Coronary artery (tissue), 2 donors: ENCODE results near the gene DUS1L.

Experiments
- DNase-seq: peaks from one replicate; pipeline ENCODE4 v3.0.0-alpha.2; 2017; ENCODE audit warnings: low spot score
- H3K27ac ChIP-seq, 2 donors: fragments of 200-600 bp; sonication (generic); one replicate each; pipeline ENCODE4 v1.5.1; 2016 to 2019
- H3K4me3 ChIP-seq: fragments of 200-600 bp; sonication (generic); 2 replicates; pipeline ENCODE4 v1.5.1; 2016; ENCODE audit warnings: mild to moderate bottlenecking, moderate library complexity
- TF ChIP-seq, protein P1 (sequence below): fragments of 200-600 bp; sonication (generic); IDR thresholded peaks from one replicate; pipeline ENCODE4 v1.5.1; 2019; ENCODE audit warnings: antibody characterized with exemption

The DUS1L gene

DNA sequence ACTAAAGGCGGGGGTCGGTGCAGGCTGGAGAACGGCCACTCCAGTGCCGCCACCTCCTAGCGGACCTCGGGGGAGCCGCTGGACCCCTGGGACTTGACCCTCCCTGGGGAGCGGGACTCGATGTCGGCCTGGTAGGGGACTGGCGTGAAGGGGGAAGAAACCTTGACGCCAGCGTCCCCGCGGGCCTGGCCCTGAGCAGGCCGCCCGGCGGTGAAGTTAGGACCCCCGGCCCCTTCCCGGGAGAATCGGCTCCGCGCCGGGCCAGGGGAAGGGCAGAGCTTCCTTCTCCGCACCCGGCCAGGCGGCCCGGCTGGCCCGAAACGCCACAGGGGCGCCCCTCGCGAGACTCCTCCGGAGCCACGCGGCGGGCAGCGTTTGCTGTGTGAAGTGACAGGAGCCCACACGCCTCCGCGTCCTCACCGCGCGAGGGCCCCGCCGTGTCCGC is 389 bp downstream of the DUS1L start:
- no peak for DNase-seq
- peak overlapping the region; percentile 87 for H3K4me3 ChIP-seq
- H3K27ac ChIP-seq: peak overlapping the region; percentile 50 to 86
- TF ChIP-seq, protein P1, sequence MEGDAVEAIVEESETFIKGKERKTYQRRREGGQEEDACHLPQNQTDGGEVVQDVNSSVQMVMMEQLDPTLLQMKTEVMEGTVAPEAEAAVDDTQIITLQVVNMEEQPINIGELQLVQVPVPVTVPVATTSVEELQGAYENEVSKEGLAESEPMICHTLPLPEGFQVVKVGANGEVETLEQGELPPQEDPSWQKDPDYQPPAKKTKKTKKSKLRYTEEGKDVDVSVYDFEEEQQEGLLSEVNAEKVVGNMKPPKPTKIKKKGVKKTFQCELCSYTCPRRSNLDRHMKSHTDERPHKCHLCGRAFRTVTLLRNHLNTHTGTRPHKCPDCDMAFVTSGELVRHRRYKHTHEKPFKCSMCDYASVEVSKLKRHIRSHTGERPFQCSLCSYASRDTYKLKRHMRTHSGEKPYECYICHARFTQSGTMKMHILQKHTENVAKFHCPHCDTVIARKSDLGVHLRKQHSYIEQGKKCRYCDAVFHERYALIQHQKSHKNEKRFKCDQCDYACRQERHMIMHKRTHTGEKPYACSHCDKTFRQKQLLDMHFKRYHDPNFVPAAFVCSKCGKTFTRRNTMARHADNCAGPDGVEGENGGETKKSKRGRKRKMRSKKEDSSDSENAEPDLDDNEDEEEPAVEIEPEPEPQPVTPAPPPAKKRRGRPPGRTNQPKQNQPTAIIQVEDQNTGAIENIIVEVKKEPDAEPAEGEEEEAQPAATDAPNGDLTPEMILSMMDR: no peak

DNA sequence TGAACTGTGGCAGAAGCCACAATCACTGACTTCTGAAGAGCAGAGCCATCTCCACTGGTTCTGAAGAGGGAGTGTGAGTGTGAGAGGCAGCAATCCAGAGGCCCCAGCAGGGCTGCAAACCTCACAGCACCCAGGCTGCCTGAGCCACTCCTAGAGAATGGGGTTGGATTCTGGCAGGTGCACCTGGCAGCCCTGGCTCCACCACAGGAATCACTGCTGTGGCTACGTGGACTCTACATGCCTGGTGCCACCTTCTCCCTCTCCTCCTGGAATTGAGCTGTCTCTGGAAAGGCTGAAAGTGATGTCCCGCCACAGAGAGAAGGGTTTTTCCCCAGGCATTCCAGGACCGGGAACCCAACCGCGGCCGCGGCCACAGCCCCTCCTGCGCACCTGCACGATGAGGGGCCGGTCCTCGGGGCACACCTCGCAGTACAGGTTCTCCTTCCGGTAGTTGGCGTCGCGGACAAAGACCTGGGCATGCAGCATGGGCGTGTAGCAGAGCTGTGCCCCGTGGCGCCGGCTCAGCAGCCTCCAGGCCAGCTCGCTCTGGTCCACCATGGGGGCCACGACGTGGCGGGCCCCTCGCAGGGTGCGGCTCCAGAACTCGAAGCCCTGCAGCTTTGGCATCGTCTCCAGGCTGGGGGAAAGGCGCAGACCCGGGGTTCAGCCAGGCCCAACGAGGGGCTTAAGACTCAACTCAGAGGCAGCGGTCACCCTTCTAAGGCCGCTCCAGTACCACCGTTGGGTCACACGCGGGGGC is 991 bp downstream of the DUS1L start:
- H3K4me3 ChIP-seq: peak overlapping the region; percentile 87
- H3K27ac ChIP-seq: peak overlapping the region in 1 of 2 donors; percentile 86
- DNase-seq: no peak
- TF ChIP-seq, protein P1: no peak

DNA sequence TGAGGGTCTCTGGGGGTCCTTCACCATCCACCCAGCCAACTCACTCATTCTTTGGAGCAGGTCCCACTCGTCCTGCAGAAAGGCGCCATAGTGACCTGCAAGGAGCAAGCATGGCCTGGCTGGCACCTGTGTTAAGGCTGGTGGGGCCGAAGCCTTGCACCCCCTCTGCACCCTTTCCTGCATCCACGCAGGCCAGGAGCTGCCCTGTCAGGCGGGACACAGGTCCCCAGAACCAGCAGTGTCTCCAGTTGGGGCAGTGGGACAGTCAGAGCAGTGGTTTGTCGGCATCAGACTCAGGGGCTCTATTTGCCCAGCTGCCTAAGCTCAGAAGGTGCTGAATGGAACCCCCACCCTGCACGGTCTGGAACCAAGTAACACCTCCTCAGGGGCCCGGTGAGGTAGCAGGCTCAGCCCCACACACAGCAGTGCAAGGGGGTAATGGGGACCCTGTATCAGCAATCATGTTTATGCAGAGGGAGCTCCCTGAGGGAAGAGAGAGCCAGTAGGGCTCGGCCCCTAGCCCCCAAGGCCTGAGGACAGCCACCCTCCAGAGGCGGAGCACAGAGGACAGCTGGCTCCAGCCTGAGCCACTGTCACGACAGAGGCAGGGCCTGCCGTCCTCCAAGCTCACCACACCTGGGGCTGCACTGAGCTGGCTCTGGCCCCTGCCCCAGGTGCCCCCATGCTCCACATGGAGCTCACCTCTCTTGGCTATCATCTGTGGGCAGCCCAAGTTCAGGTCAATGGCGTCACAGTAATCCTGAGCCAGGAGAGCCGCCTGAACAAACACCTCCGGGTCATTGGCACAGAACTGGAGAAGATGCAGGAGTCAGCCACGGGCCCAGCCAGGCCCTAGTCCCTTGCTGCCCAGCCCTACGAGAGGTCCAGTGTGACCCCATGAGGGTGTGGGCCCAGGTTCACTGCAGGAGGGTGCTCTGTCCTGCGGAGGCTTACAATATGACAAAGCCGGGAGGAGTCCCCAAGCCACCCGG is 1.9 kb downstream of the DUS1L start:
- H3K27ac ChIP-seq: no peak overlapping the region
- H3K4me3 ChIP-seq: peak overlapping the region; percentile 87
- no peak for DNase-seq
- TF ChIP-seq, protein P1: no peak

DNA sequence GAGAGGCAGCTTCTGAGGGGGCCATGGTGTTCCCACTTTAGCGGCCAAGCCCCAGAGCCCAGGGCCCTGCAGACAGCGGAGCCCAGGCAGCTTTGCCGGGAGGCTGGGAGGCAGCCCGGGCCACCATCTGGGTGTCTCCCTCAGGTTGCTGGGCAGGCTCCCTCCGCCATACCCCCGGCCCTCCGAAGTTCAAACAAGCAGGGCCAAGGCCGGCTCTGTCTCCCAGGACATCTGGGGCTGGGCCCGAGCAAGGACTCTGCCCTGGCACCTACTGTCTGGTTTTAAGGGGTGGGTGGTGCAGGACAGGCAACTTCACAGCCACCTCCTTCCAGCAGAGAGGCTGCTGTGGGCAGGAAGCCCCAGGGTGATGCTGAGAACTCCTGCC is 2.6 kb downstream of the DUS1L start:
- Histone ChIP-seq H3K27ac (no peak overlapping the region), H3K4me3 (no peak overlapping the region)
- TF ChIP-seq, protein P1: no peak
- no peak for DNase-seq

DNA sequence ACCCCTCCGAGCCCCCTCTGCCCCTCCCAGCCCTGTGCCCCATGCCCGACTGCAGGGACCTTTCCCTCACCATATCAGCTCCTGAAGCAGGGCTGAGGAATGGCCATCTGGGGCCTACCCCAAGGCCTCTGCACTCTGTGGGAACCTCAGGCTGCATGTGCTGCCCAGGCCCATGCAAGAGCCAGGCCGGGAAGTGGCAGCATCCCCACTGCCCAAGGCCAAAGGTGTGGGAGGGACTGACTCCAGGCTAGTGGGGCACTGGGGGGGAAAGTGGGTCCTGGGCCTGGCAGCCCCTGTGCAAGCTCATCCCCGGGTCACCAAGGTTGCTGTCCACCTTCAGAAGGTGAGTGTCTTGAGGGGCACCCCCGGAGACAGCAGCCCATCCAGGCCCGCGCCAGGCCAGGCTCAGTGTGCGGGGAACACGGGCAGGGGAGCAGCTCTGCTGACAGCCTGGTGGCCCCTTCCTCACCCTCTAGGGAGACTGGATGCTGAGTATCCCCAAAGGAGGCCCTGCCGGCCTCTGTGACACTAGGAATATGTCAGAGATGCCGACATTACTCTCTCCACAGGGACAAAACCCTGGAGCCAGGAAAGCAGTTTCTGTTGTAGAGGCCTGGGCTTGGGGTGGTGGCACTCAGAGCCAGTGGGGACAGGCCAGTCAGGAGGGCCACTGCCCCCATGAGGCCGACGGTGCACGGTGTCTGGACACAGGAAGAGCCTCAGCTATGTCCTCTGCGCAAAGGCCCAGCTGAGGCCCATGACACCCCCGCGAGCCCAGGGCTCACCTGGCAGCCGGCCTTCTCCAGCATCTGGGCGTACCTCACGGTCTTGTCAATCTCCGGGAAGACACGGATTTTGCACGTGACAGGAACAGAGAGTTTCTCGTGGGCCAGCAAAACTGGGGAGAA is 3.3 kb downstream of the DUS1L start:
- no peak overlapping the region for H3K4me3 ChIP-seq
- TF ChIP-seq, protein P1: no peak
- H3K27ac ChIP-seq: no peak overlapping the region
- no peak for DNase-seq

DNA sequence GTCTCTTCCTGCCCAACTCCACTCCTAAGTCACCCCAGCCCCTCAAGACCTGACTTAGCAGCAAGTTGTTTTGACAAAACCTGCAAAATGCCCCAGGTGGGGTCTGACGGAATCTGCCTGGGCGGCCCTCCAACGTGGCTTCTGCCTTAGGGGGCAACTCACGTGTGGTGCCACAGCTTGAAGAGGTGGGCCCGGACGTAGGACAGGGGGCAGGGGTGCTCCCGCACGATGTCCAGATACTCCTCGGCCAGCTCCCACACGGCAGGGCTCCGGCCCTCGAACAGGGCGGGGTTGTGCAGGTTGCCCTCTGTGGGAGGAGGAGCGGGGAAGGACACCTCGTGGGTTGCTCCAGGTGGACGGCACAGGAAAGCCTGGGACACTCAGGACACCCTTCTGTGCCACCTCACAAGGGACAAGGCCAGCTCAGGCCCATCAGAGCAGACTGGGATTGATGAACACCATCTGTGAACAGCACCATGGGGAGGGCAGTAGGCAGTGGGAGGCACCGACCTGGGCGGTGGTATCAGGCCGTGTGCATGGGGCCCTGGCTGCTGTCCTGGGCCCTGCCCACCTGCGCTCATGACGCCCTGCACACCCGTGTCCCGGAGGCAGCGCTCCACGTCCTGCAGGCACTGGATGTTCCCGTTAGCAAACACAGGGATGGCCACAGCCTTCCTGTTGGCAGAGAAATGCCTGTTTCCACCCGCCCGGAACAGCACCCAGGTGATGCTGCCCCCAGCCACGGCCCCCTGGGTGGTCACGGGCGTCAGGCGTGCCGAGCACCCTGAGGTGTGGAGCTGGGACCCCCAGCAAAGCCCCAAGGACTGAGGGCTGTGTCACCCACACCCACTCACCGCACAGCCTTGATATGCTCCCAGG is 4.3 kb downstream of the DUS1L start:
- no peak for DNase-seq
- TF ChIP-seq, protein P1: no peak
- H3K4me3 ChIP-seq: no peak overlapping the region
- H3K27ac ChIP-seq: no peak overlapping the region
